ENCODE measurements around the gene SFTA2. TPM values are rescaled to one million over a fixed set of nuclear protein-coding genes. Genes with fewer than 3 reads are reported as not detected.
"Not testable (repeated sequence)": the region's sequence is repeated elsewhere in the genome, so short reads cannot be mapped to it uniquely, and the experiment has no call there.

The SFTA2 gene
- 1 to 10 TPM in 3 of 4 donors, under 1 TPM in 1; 0.95 to 1.3 (median 1.1) TPM for polyA plus RNA-seq (ENCODE audit: insufficient read length in 4 of 4)

- DNase-seq (ENCODE audit: low read depth in 4 of 4, low spot score in 2 of 4), result no peak
These were observed at the start of gene SFTA2 for GRCh38 chr6:30931969-30932645. TSS of gene SFTA2 (minus strand) at chr6:30932170. CDS start at chr6:30932096, 74 bp downstream.

GRCh38 chr6:30979690-30980089 is 47.7 kb upstream of the SFTA2 start:
- no peak for DNase-seq (ENCODE audit: low read depth in 4 of 4, low spot score in 2 of 4)

DNA sequence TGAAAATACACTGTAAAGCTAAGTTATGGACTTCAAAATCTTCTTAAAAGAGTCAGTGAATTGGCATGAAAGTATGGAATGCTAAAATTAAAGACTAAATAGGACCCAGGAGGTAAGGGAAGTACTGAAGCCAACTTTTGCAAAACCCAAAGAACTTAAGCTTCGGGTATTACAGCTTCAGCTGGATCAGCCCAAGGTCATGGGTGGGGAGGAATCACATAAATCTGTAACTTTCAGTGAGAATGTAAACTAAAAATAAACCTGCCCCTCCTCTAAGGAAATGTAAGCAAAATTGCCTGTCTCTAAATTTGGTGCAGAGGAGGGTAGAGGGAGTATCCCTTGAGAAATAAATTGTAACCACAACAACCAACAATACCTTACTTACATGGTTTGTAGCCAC is 47.2 kb upstream of the SFTA2 start:
- DNase-seq (ENCODE audit: low read depth in 4 of 4, low spot score in 2 of 4), result no peak

- no peak for DNase-seq (ENCODE audit: low read depth in 4 of 4, low spot score in 2 of 4)
These were observed 42.7 kb upstream of the SFTA2 start for GRCh38 chr6:30974490-30975252.

GRCh38 chr6:30972816-30973215 is 40.8 kb upstream of the SFTA2 start:
- DNase-seq (ENCODE audit: low read depth in 4 of 4, low spot score in 2 of 4), result no peak

DNA sequence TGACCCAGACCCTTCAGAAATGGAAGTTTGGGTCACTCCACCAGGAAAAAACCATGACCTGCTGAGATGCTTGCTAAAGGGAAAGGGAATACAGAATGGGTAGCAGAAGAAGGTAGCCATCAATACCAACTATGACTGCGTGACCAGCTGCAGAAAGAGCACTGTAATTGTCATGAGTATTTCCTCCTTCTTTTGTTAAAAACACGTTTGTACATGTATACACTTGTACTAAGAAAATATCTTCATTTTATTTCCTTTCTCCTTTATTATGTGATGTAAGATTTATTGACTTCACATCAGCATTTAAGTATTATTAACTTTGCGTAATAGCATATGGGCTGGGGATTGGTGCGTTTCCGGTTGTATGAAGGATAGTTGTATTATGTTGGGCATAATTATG is 39.0 kb upstream of the SFTA2 start:
- no peak for DNase-seq (ENCODE audit: low read depth in 4 of 4, low spot score in 2 of 4)

GRCh38 chr6:30969171-30969570 is 37.2 kb upstream of the SFTA2 start:
- DNase-seq (ENCODE audit: low read depth in 4 of 4, low spot score in 2 of 4), result not testable (repeated sequence)

DNA sequence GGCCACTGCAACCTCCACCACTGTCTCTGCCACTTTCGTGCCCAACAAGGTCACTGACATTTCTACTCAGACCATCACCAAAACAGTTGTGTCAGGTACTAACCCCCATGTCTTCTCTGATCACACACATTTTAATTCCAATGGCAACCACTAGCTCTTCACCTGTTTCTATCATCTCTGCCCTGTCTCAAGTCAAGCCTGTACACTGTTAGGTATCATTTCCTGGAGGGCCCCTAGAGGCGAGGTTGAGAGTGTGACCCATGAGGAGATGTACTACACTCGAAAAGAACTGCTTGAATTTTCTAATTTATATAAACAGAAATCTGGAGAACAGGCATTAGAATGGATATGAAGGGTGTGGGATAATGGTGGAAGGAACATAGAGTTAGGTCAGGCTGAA is 34.2 kb upstream of the SFTA2 start:
- no peak for DNase-seq (ENCODE audit: low read depth in 4 of 4, low spot score in 2 of 4)

DNA sequence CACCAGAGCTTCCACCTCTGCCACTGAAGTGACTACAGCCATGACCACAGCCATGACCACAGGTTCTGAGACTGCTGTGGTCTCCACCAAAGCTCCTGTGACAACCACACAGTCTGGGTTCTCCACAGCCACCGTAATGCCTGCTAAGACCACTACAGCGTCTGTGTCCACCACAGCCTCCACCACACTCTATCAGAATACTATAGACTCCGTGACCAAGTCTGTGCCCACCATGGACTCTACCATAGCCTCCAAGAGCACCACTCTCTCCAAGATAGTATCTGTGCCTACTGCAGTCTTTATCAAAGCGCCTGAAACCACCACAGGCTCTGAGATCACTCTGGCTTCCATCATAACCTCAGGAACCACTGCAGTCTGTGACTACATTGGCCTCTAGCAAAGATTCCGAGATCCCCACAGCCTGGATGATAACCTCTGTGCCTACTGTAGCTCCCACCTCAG is 33.2 kb upstream of the SFTA2 start:
- no peak for DNase-seq (ENCODE audit: low read depth in 4 of 4, low spot score in 2 of 4)

DNA sequence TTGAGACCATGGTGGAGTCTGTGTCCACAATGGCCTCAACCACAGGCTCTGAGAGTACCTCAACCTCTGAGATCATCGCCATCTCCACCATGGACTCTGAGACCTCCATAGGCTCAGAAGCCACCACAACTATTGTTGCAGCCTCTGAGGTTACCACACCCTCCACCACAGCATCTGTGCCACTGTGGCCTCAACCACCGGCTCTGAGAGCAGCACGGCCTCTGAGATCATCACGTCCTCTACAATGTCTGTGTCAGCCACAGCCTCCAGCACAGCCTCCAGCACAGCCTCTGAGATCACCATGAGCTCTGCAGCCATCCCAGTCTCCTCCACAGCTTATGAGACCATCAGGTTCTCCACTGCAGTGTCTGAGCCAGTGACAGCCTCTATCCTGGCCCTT is 32.1 kb upstream of the SFTA2 start:
- DNase-seq (ENCODE audit: low read depth in 4 of 4, low spot score in 2 of 4), result no peak

- DNase-seq (ENCODE audit: low read depth in 4 of 4, low spot score in 2 of 4), result no peak
These were observed 31.7 kb upstream of the SFTA2 start for GRCh38 chr6:30963641-30964040.

DNA sequence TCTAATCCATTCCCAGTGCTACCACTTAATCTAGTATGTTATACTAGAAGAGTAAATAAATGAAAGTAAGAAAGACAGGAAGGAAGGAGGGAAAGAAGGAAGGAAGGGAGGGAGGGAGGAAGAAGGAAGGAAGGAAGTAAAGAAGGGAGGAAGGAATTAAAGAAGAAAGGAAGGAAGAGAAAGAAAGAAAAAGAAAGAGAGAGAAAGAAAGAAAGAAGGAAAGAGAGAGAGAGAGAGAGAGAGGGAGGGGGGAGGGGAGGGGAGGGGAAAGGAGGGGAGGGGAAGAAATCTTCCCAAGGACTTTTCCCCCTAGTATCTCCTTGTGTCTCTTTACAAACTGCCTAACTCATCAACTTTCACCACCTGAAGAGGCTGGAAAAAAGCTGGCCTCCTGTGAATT is 30.7 kb upstream of the SFTA2 start:
- DNase-seq (ENCODE audit: low read depth in 4 of 4, low spot score in 2 of 4), result no peak

- DNase-seq (ENCODE audit: low read depth in 4 of 4, low spot score in 2 of 4), result no peak
These were observed 29.1 kb upstream of the SFTA2 start for GRCh38 chr6:30960907-30961673.

DNA sequence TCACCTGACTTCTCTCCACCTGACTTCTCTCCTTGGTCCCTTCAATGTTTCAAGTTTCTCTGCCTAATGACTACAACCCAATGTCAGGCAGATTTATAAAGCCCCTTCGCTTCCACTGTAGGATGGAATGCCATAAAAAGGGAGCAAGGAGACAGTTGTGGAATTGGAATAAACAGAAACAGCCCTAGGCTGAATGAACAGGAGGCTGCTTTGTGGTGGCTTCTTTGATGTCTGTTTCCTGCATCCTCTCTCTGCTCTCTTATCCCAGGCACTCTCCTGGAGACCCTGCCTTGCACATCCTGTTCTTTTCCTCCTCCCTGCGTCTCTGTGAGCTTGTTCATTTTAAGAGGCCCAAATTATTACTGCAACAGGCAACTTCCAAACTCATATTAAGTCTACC is 25.7 kb upstream of the SFTA2 start:
- DNase-seq (ENCODE audit: low read depth in 4 of 4, low spot score in 2 of 4), result no peak

- peak in 2 of 4 donors; percentile 46 to 48 for DNase-seq (ENCODE audit: low read depth in 4 of 4, low spot score in 2 of 4)
These were observed 23.5 kb upstream of the SFTA2 start for GRCh38 chr6:30955367-30956042.

DNA sequence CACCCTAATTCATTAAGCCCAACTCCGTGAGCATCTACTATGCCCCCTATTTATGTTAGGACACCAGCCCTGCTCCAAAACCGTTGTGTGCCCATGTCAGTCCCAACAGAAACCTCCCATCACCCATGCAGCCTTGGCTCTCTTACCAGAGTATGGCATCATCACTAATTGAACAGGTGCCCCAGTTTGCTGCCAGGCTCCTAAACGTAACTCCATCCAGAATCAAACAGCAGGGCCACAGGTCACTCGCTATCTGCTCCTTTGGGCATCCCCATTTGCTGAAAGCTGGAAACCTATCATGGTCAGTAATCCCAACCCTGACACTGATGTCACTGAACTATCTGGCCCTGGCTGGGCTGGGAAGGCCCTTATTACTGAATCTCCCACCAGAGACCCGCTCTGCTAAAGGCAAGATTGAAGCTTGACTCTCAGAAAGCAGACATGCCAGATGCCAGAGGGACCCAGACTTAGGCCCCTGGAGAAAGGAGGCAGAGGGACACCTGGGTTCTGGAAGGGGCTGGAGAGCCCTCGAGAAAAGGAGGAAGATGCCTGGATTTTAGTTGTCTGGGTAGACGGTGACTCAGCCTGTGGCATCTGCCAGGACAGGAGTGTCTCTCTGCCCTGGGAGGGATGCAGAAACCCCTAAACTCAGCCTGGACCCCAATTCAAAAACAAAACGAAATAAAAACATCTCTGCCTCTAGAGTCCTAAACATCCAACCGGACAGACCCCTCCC is 22.8 kb upstream of the SFTA2 start:
- no peak for DNase-seq (ENCODE audit: low read depth in 4 of 4, low spot score in 2 of 4)

- DNase-seq (ENCODE audit: low read depth in 4 of 4, low spot score in 2 of 4), result no peak
These were observed 20.0 kb upstream of the SFTA2 start for GRCh38 chr6:30951907-30952469.

GRCh38 chr6:30948811-30949210 is 16.8 kb upstream of the SFTA2 start:
- DNase-seq (ENCODE audit: low read depth in 4 of 4, low spot score in 2 of 4), result no peak

- DNase-seq (ENCODE audit: low read depth in 4 of 4, low spot score in 2 of 4), result no peak
These were observed 15.3 kb upstream of the SFTA2 start for GRCh38 chr6:30947231-30947630.

DNA sequence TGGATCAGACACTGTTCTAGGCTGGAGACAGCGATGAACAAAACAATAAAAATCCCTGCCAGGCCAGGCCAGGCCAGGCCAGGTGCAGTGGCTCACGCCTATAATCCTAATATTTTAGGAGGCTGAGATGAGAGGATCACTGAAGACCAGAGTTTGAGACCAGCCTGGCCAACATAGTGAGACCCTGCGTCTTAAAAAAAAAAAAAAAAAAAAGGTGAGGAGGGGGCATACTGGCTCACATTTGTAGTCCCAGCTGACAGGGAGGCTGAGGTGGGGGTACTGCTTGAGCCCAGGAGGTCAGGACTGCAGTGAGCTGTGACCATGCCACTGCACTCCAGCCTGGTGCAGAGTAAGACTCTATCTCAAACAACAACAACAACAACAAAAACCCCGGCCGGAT is 13.3 kb upstream of the SFTA2 start:
- no peak for DNase-seq (ENCODE audit: low read depth in 4 of 4, low spot score in 2 of 4)
